ENCODE results near the gene ADGRL3.
"Not testable (repeated sequence)": the region's sequence is repeated elsewhere in the genome, so short reads cannot be mapped to it uniquely, and the experiment has no call there.

Gene ADGRL3

GRCh38 chr4:61375301-61375700, 175.2 kb downstream of the ADGRL3 start:
- TF ChIP-seq ZFX (IDR thresholded peaks at IDR 0.05) (no peak), CTCF (conservative IDR thresholded peaks at IDR 0.05) (no peak)
- H3K27ac ChIP-seq, result no peak overlapping the region

- TF ChIP-seq ZFX (IDR thresholded peaks at IDR 0.05), result no peak
- no peak for TF ChIP-seq CTCF (conservative IDR thresholded peaks at IDR 0.05)
- H3K27ac ChIP-seq, result no peak overlapping the region
Observed at GRCh38 chr4:61376301-61376700, 176.2 kb downstream of the ADGRL3 start.

GRCh38 chr4:61379406-61379805, 179.3 kb downstream of the ADGRL3 start:
- H3K27ac ChIP-seq, result no peak overlapping the region
- TF ChIP-seq CTCF (conservative IDR thresholded peaks at IDR 0.05) (no peak), ZFX (IDR thresholded peaks at IDR 0.05) (no peak)

- H3K27ac ChIP-seq, result no peak overlapping the region
- TF ChIP-seq ZFX (IDR thresholded peaks at IDR 0.05) (no peak), CTCF (conservative IDR thresholded peaks at IDR 0.05) (no peak)
Observed at GRCh38 chr4:61380865-61381264, 180.7 kb downstream of the ADGRL3 start.

- H3K27ac ChIP-seq, result no peak overlapping the region
- TF ChIP-seq CTCF (conservative IDR thresholded peaks at IDR 0.05) (no peak), ZFX (IDR thresholded peaks at IDR 0.05) (no peak)
Observed at GRCh38 chr4:61385256-61385655, 185.1 kb downstream of the ADGRL3 start.

- H3K27ac ChIP-seq, result not testable (repeated sequence)
Observed at GRCh38 chr4:61387372-61387771, 187.2 kb downstream of the ADGRL3 start.

- TF ChIP-seq CTCF (conservative IDR thresholded peaks at IDR 0.05), result no peak
- no peak for TF ChIP-seq ZFX (IDR thresholded peaks at IDR 0.05)
- no peak overlapping the region for H3K27ac ChIP-seq
Observed at GRCh38 chr4:61389640-61390039, 189.5 kb downstream of the ADGRL3 start.

GRCh38 chr4:61395754-61396153, 195.6 kb downstream of the ADGRL3 start:
- no peak overlapping the region for H3K27ac ChIP-seq
- TF ChIP-seq ZFX (IDR thresholded peaks at IDR 0.05) (no peak), CTCF (conservative IDR thresholded peaks at IDR 0.05) (no peak)
